HepG2 (cell line): ENCODE results near the gene WARS2. TPM values are rescaled to one million over a fixed set of nuclear protein-coding genes. Genes with fewer than 3 reads are reported as not detected.

Experiments
- ATAC-seq: fragments of 200-7000 bp; cut with Tn5 transposase; 3 replicates; pipeline ENCODE4 v1.9.1; 2020; ENCODE audit warnings: mild to moderate bottlenecking, moderate library complexity
- BruUV-seq: library from RNA; stranded (reverse); fragments of 400-500 nt; replicated peaks from 2 replicates; lab custom pipeline; 2021; lab: Mats Ljungman, UMichigan
- CTCF ChIA-PET: fragments of 300-600 bp; formaldehyde crosslinking; extraction: SDS; loops from one replicate; lab custom pipeline; 2021; ENCODE audit warnings: low total read pairs, inconsistent platforms, low intra/inter-chr PET ratio; lab: Yijun Ruan, JAX
- POLR2A ChIA-PET: fragments of 350-600 bp; sonication (Branson Sonifier 250); formaldehyde crosslinking; loops from one replicate; lab custom pipeline; 2020; ENCODE audit warnings: antibody characterized with exemption, inconsistent platforms; lab: Yijun Ruan, JAX
- DNase-seq: peaks from one replicate; pipeline ENCODE4 v3.0.0-alpha.2; 2015; ENCODE audit warnings: low spot score
- FAIRE-seq: peaks from 3 replicates; lab custom pipeline; 2011; peaks lifted over from hg19 to GRCh38; lab: Jason Lieb, UNC
- H2AFZ ChIP-seq: one replicate; pipeline ENCODE4 v1.6.1; 2011; ENCODE audit warnings: low read length, inconsistent platforms
- H3K27ac ChIP-seq: fragments of 300-600 bp; 3 replicates; pipeline ENCODE4 v1.8.0; 2011; ENCODE audit warnings: mixed run types, mild to moderate bottlenecking, mixed read lengths, low read length, inconsistent platforms; ENCODE audit not compliant: insufficient read depth; ENCODE audit errors: extremely low read length
- H3K27me3 ChIP-seq, 2 experiments: fragments of 200-600 bp in 1 of 2; 2 replicates in 1 of 2; 3 replicates in 1 of 2; pipeline versions ENCODE4 v1.6.0 to v1.8.0; 2011; ENCODE audit warnings: low read length in 2 of 2, mild to moderate bottlenecking in 2 of 2, moderate library complexity in 2 of 2, inconsistent platforms in 1 of 2; ENCODE audit not compliant: insufficient read depth in 2 of 2, control insufficient read depth in 1 of 2
- H3K36me3 ChIP-seq, 2 experiments: fragments of 200-600 bp in 1 of 2; replicated peaks in 1 of 2; 2 replicates in 1 of 2; 3 replicates in 1 of 2; pipeline versions ENCODE4 v1.5.1 to v1.8.0; 2011; ENCODE audit warnings: low read length in 2 of 2, inconsistent platforms in 1 of 2; ENCODE audit not compliant: insufficient read depth in 2 of 2, control insufficient read depth in 1 of 2
- H3K4me1 ChIP-seq: 2 replicates; pipeline ENCODE4 v1.5.1; 2012; ENCODE audit warnings: low read length, inconsistent platforms; ENCODE audit not compliant: insufficient read depth
- H3K4me2 ChIP-seq: 2 replicates; pipeline ENCODE4 v1.6.0; 2011; ENCODE audit warnings: low read depth, low read length, inconsistent platforms
- H3K4me3 ChIP-seq, 3 experiments: fragments of 200-600 bp in 1 of 3; sonication (generic), shearing (Covaris generic) in 1 of 3; replicated peaks in 1 of 3; 2 replicates each; pipeline ENCODE4 v1.5.1; 2011 to 2016; ENCODE audit warnings: low read length in 3 of 3, inconsistent platforms in 2 of 3, low read depth in 2 of 3, mild to moderate bottlenecking in 2 of 3, control low read depth in 1 of 3, mixed read lengths in 1 of 3; ENCODE audit not compliant: insufficient read depth in 1 of 3
- H3K79me2 ChIP-seq: one replicate; pipeline ENCODE4 v1.6.1; 2011; ENCODE audit warnings: low read length, inconsistent platforms; ENCODE audit not compliant: insufficient read depth
- H3K9ac ChIP-seq: 2 replicates; pipeline ENCODE4 v1.6.0; 2011; ENCODE audit warnings: mild to moderate bottlenecking, low read depth, low read length, inconsistent platforms; ENCODE audit not compliant: insufficient read depth
- H3K9me3 ChIP-seq: 2 replicates; pipeline ENCODE4 v1.5.1; 2012; ENCODE audit warnings: mild to moderate bottlenecking, low read length
- H4K20me1 ChIP-seq: 2 replicates; pipeline ENCODE4 v1.6.0; 2011; ENCODE audit warnings: inconsistent platforms, mild to moderate bottlenecking, low read length, moderate library complexity; ENCODE audit not compliant: insufficient read depth
- EP300 ChIP-seq, 3 experiments: sonication (generic) in 1 of 3; formaldehyde crosslinking in 1 of 3; IDR thresholded peaks; 2 replicates each; pipeline versions ENCODE4 v1.5.1 to v1.6.1; 2011 to 2020; ENCODE audit warnings: low read depth in 2 of 3, low read length in 2 of 3, borderline replicate concordance in 1 of 3, improper control_type of control experiment in 1 of 3, mild to moderate bottlenecking in 1 of 3, missing genetic modification reagents in 1 of 3, moderate library complexity in 1 of 3
- KDM5A ChIP-seq: fragments of 200-600 bp; sonication (generic); IDR thresholded peaks from 2 replicates; pipeline ENCODE4 v1.7.0; 2018; ENCODE audit warnings: antibody characterized with exemption, mild to moderate bottlenecking, low read length, borderline replicate concordance
- TMF1 ChIP-seq: sonication (generic); formaldehyde crosslinking; IDR thresholded peaks from 2 replicates; pipeline ENCODE4 v1.8.1; 2022; ENCODE audit warnings: low read depth, missing genetic modification reagents
- TOE1 ChIP-seq: sonication (generic); formaldehyde crosslinking; IDR thresholded peaks from 2 replicates; pipeline ENCODE4 v1.4.0; 2020; ENCODE audit warnings: mild to moderate bottlenecking, missing genetic modification reagents
- WGBS: methylation state at CpG from one replicate; pipeline ENCODE4 v1.1.6; 2017; ENCODE audit warnings: low lambda C conversion rate; 5-methylcytosine and 5-hydroxymethylcytosine counted together
- in situ Hi-C: cut with HindIII; loops from 2 replicates; pipeline ENCODE4 v1.10.0; 2017; ENCODE audit warnings: low pct_unique_long_range_greater_than_20kb; ENCODE audit not compliant: extremely low pct_ligation_motif_present
- intact Hi-C: fragments of 100-400 bp; cut with micrococcal nuclease; formaldehyde crosslinking; loops from one replicate; pipeline ENCODE4 v1.10.0; 2022; ENCODE audit not compliant: unreplicated experiment
- polyA plus RNA-seq, 8 experiments: library from polyadenylated mRNA; depleted of rRNA in 3 of 8; stranded (reverse) in 7 of 8; unstranded in 1 of 8; fragments of >200 nt; fragmentation: Illumina TruSeq in 4 of 8; extraction: Trizol in 4 of 8; gene quantifications; 2 replicates each; pipeline versions ENCODE4 v1.2.1 to v1.2.3, GENCODE V29; 2011 to 2016; ENCODE audit warnings: low read depth in 4 of 8, missing spikeins in 1 of 8, mixed read lengths in 1 of 8; ENCODE audit not compliant: insufficient read depth in 1 of 8
- total RNA-seq, 5 experiments: library from RNA; depleted of rRNA; stranded (reverse); fragments of >200 nt; fragmentation: Illumina TruSeq; extraction: Trizol; gene quantifications; 2 replicates each; pipeline ENCODE4 v1.2.3, GENCODE V29; 2016; ENCODE audit warnings: low read depth in 1 of 5

Gene WARS2
- total and polyA plus RNA-seq, 2 of the 13 experiments (the other 11 are each of a cell fraction or from before 2014, with no cell fraction given): 12.4 to 18.8 TPM

GRCh38 chr1:119046785-119047438 is 93.5 kb downstream of the WARS2 start:
- no peak overlapping the region for H2AFZ ChIP-seq
- POLR2A ChIA-PET: no interaction called here
- CTCF ChIA-PET: no interaction called here
- TF ChIP-seq EP300 (IDR thresholded peaks at IDR 0.05; ENCODE audit: low read depth in 2 of 2, low read length in 2 of 2) (no peak), EP300 (CRISPR knock-in tag; IDR thresholded peaks at IDR 0.05; ENCODE audit: borderline replicate concordance) (no peak), TMF1 (CRISPR knock-in tag) (no peak), TOE1 (no peak)
- no peak overlapping the region for H3K27ac ChIP-seq
- no peak for FAIRE-seq
- no peaks in the 10 kb centered on the region for H3K79me2 ChIP-seq
- WGBS: 94% methylated on average over 5 of the region's 5 CpGs
- intact Hi-C loops: no loop called here
- H3K4me3 ChIP-seq: no peak overlapping the region
- no peaks in the 10 kb centered on the region for H3K27me3 ChIP-seq
- no TSS peak for BruUV-seq
- no peaks in the 10 kb centered on the region for H3K9me3 ChIP-seq
- no peak overlapping the region for H3K9ac ChIP-seq
- no peak for ATAC-seq
- no peak for DNase-seq
- no peak overlapping the region for H3K4me2 ChIP-seq
- H3K4me1 ChIP-seq: no peaks in the 10 kb centered on the region
- H4K20me1 ChIP-seq: no peaks in the 10 kb centered on the region
- H3K36me3 ChIP-seq: no peaks in the 10 kb centered on the region; a peak in 2 of 5 replicates
- in situ Hi-C loops: no loop called here

GRCh38 chr1:119046429-119046784 is 94.0 kb downstream of the WARS2 start:
- Histone ChIP-seq H3K4me1 (no peaks in the 10 kb centered on the region), H3K27me3 (no peaks in the 10 kb centered on the region), H3K9me3 (no peaks in the 10 kb centered on the region), H3K9ac (no peak overlapping the region), H3K79me2 (no peaks in the 10 kb centered on the region), H2AFZ (no peak overlapping the region), H3K4me2 (no peak overlapping the region), H3K4me3 (no peak overlapping the region), H4K20me1 (no peaks in the 10 kb centered on the region), H3K27ac (no peak overlapping the region), H3K36me3 (no peaks in the 10 kb centered on the region; a peak in 2 of 5 replicates)
- intact Hi-C loops (no loop called here), in situ Hi-C loops (no loop called here)
- no TSS peak for BruUV-seq
- DNase-seq (no peak), FAIRE-seq (no peak), ATAC-seq (no peak)
- TF ChIP-seq KDM5A: no peak
- WGBS: 91% methylated on average over 7 of the region's 7 CpGs
- POLR2A ChIA-PET: no interaction called here
- CTCF ChIA-PET: no interaction called here
